ENCODE data around the gene MRPL2. TPM values are rescaled to one million over a fixed set of nuclear protein-coding genes. Genes with fewer than 3 reads are reported as not detected.

Gene MRPL2
- total RNA-seq, 4 donors from 2014 or later = 19.0 to 37.9 (median 27.3) TPM

DNA sequence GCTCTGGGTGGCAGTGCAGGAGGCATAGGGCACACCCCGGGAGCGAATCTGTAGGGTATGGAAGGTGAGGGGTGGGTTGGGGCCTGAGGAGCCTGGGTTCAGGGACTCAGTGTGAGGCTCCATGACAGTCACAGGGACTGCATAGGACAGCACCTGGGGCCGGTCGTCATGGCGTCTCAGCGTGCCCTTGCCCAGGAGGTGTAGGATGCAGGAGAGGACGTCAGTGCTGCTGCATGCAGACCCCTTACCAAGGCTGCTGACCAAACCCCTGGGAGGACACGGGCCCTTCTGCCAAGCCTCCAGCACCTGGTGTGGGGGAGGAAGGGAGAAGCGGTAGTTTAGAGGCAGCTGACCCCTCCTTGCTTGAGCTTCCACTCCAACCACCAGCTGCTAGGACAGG is 21.5 kb downstream of the MRPL2 start:
- DNase-seq (ENCODE audit: low spot score in 2 of 2) = no peak
- WGBS, 2 donors = 84 to 95% methylated on average over 8 to 9 of the region's 9 CpGs
- intact Hi-C loops (cut with DNase I; ENCODE audit: low total_unique reads) = no loop called here
- no peak overlapping the region for H3K4me3 ChIP-seq (ENCODE audit: low read depth, poor library complexity, severe bottlenecking)
- TF ChIP-seq POLR2A (IDR thresholded peaks at IDR 0.05) = no peak
- TF ChIP-seq, protein P1, sequence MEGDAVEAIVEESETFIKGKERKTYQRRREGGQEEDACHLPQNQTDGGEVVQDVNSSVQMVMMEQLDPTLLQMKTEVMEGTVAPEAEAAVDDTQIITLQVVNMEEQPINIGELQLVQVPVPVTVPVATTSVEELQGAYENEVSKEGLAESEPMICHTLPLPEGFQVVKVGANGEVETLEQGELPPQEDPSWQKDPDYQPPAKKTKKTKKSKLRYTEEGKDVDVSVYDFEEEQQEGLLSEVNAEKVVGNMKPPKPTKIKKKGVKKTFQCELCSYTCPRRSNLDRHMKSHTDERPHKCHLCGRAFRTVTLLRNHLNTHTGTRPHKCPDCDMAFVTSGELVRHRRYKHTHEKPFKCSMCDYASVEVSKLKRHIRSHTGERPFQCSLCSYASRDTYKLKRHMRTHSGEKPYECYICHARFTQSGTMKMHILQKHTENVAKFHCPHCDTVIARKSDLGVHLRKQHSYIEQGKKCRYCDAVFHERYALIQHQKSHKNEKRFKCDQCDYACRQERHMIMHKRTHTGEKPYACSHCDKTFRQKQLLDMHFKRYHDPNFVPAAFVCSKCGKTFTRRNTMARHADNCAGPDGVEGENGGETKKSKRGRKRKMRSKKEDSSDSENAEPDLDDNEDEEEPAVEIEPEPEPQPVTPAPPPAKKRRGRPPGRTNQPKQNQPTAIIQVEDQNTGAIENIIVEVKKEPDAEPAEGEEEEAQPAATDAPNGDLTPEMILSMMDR (IDR thresholded peaks at IDR 0.05) = no peak

DNA sequence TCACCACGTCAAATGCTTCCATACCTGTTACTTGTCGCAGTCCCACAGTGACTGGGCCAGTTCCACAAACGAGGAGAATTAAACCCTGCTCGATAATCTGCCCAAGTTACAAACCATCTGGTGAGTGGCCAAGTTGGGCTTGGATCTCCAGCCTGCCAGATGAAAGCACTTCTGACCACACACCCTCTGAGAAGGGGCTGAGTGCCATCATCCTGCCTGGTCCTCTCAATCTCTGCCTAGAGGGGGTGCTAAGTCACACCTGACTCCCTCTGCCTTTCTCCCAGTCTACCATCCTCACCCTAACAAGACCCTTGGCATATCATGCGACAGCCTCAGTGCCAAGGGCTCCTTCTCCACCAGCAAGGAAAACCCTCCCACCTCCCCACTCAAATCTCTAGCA is 22.0 kb downstream of the MRPL2 start:
- DNase-seq (ENCODE audit: low spot score in 2 of 2) = no peak
- intact Hi-C loops (cut with DNase I; ENCODE audit: low total_unique reads) = no loop called here
- TF ChIP-seq, protein P1 (IDR thresholded peaks at IDR 0.05) = no peak
- TF ChIP-seq POLR2A (IDR thresholded peaks at IDR 0.05) = no peak
- no peak overlapping the region for H3K4me3 ChIP-seq (ENCODE audit: low read depth, poor library complexity, severe bottlenecking)
- 80 to 87% methylated on average over 5 of the region's 5 CpGs for WGBS, 2 donors

DNA sequence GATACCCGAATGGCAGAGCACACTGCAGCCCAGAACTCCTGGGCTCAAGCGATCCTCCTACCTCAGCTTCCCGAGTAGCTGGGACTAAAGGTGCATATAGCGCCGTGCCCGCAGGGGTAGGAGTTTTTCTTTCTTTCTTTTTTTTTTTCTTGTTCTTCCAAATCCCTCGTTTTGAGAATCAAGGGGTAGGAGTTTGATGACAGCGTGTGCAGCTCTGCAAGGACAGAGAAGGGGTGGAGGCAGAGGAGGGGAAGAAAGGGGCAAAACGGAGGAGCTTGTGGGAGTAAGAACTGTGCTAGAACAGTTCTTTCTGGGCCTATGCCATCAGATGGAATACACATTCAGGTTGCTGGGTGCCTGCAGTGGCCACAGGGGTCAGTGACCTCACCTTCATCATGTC is 22.5 kb downstream of the MRPL2 start:
- TF ChIP-seq, protein P1 (IDR thresholded peaks at IDR 0.05) = no peak
- no peak for TF ChIP-seq POLR2A (IDR thresholded peaks at IDR 0.05)

DNA sequence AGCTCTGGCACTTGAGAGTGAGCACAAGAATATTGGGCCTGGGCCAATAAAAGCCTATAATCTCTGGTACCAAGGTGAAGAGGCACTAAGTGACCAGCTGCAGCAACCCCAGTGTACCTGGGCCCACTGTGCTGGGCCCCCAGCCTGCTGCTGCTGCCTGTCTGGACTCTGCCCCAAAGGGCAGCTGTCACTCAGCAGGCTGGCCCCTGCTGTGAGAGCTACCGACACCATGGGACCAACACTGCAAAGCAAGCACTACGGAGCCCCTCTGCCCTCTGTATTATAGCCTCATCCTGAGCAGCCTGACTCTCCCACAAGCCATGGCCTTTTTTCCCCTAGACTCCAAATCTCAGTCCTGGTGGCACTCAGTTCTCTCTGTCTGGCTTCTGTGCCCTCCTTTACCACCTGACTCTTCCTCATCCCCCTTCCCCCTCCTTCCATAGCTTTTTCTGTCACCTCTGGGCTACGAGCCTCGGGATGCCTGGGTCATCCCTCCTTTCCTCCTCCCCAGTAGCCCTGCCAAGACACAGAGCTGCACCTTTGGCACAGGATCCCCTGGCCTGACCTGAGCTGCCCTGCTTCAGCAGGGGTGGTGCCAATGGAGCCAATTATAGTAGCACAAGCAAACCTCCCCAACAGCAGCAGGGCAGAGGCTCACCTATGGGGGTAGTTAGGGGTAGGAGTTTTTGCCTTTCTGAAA is 23.6 kb downstream of the MRPL2 start:
- TF ChIP-seq, protein P1 (IDR thresholded peaks at IDR 0.05) = no peak
- TF ChIP-seq POLR2A (IDR thresholded peaks at IDR 0.05) = no peak
- 64 to 67% methylated on average over 4 of the region's 4 CpGs for WGBS, 2 donors
- intact Hi-C loops (cut with DNase I; ENCODE audit: low total_unique reads) = no loop called here
- H3K4me3 ChIP-seq (ENCODE audit: low read depth, poor library complexity, severe bottlenecking) = no peak overlapping the region
- no peak for DNase-seq (ENCODE audit: low spot score in 2 of 2)

More for the DNA sequence above, 22.5 kb downstream of the MRPL2 start:
- H3K4me3 ChIP-seq (ENCODE audit: low read depth, poor library complexity, severe bottlenecking) = no peak overlapping the region
- intact Hi-C loops (cut with DNase I; ENCODE audit: low total_unique reads) = no loop called here
- 89% methylated on average over 9 of the region's 9 CpGs for WGBS, 2 donors
- DNase-seq (ENCODE audit: low spot score in 2 of 2) = no peak

DNA sequence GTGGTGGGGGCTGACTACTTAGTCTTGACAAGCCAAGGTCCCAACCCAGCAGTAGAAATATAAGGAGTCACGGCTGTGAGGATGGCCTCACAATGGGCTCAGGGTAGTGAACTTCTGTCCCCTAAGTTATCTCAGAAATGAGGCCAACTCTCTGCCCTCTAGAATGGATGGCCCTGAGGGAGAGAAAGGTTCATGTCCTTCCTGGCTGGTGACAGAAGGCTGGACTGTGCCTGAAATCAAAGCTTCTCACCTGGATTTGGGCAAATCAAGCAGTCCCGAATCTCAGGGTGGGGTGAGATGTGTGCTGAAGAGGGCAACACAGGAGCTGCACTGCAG is 25.1 kb downstream of the MRPL2 start:
- DNase-seq (ENCODE audit: low spot score in 2 of 2) = no peak
- no peak overlapping the region for H3K4me3 ChIP-seq (ENCODE audit: low read depth, poor library complexity, severe bottlenecking)
- 78 to 87% methylated on average over 2 of the region's 2 CpGs for WGBS, 2 donors
- intact Hi-C loops (cut with DNase I; ENCODE audit: low total_unique reads) = no loop called here
- TF ChIP-seq POLR2A (IDR thresholded peaks at IDR 0.05) = no peak
- TF ChIP-seq, protein P1 (IDR thresholded peaks at IDR 0.05) = no peak
